ENCODE measurements around the gene LRRFIP2.

- TF ChIP-seq CTCF (conservative IDR thresholded peaks at IDR 0.05 in 1 of 2, IDR thresholded peaks at IDR 0.05 in 1 of 2; ENCODE audit: extremely low read depth in 1 of 2, insufficient read depth in 1 of 2, low read depth in 1 of 2, low read length in 2 of 2) (no peak), EZH2 (IDR thresholded peaks at IDR 0.05; ENCODE audit: borderline replicate concordance, low read length) (no peak)
Observed at GRCh38 chr3:37168896-37169295, 5.5 kb downstream of the LRRFIP2 start.

Measured in mammary epithelial cell (primary cell).